Neural cell (in vitro differentiated cells): Measurements from ENCODE around the gene PTPRT.

Source experiments
- CTCF ChIP-seq: fragments of 450-650 bp; IDR thresholded peaks from 2 replicates; pipeline ENCODE4 v1.5.1; 2014; ENCODE audit warnings: antibody characterized with exemption, mild to moderate bottlenecking, moderate library complexity; ENCODE audit not compliant: poor library complexity, severe bottlenecking
- EP300 ChIP-seq: fragments of 450-650 bp; conservative IDR thresholded peaks from 2 replicates; pipeline ENCODE4 v1.6.1; 2014; ENCODE audit warnings: antibody characterized with exemption, mild to moderate bottlenecking, moderate library complexity; ENCODE audit not compliant: poor library complexity, severe bottlenecking
- EZH2 ChIP-seq: fragments of 200-600, 300-800 bp; shearing (Covaris generic), sonication (generic); IDR thresholded peaks from 2 replicates; pipeline ENCODE4 v1.6.1; 2014; ENCODE audit warnings: antibody characterized with exemption, low read length, borderline replicate concordance, mild to moderate bottlenecking; ENCODE audit not compliant: insufficient read depth, poor library complexity, severe bottlenecking
- MXI1 ChIP-seq: fragments of 450-650 bp; conservative IDR thresholded peaks from 2 replicates; pipeline ENCODE4 v1.6.1; 2014; ENCODE audit warnings: antibody characterized with exemption, mild to moderate bottlenecking; ENCODE audit not compliant: poor library complexity, severe bottlenecking
- POLR2AphosphoS5 ChIP-seq: IDR thresholded peaks from 2 replicates; pipeline ENCODE4 v1.6.1; 2012
- REST ChIP-seq: IDR thresholded peaks from 2 replicates; pipeline ENCODE4 v1.6.1; 2012; ENCODE audit warnings: borderline replicate concordance
- SMC3 ChIP-seq: fragments of 450-650 bp; conservative IDR thresholded peaks from 2 replicates; pipeline ENCODE4 v1.6.1; 2014; ENCODE audit warnings: antibody characterized with exemption, mild to moderate bottlenecking, moderate library complexity; ENCODE audit not compliant: poor library complexity
- TAF1 ChIP-seq: IDR thresholded peaks from 2 replicates; pipeline ENCODE4 v1.6.1; 2012; ENCODE audit warnings: low read depth

DNA sequence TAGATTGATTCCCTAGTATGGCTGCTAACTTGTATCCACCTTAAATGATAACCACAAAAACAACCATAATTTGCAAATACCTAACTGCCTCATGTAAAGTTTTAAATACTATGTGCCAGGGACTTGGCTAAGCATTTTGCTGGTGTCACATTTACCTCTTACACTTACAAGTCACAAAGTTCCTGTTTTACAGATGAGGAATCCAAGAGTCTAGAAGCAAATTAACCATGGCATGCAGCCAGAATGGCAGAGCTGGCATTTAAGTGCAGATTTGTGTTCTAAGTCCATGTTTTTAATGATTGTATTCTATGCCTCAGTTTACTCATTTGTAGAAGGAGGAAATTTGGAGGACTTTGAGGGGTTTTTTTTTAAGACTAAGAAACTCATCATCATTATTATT, 696.7 kb downstream of the PTPRT start:
- no peak for TF ChIP-seq EP300
- TF ChIP-seq POLR2AphosphoS5: no peak
- TF ChIP-seq CTCF: no peak
- no peak for TF ChIP-seq MXI1
- TF ChIP-seq TAF1: no peak
- no peak for TF ChIP-seq EZH2
- no peak for TF ChIP-seq SMC3
- TF ChIP-seq REST: no peak
